SU-DHL-6 (cell line): Measurements from ENCODE around the gene TGFA.

Source experiments
- H2AFZ ChIP-seq: fragments of 200-600 bp; sonication (generic); 2 replicates; pipeline ENCODE4 v1.6.1; 2014; ENCODE audit warnings: low read depth, mild to moderate bottlenecking, moderate library complexity, mixed read lengths, antibody characterized with exemption, low read length; ENCODE audit not compliant: severe bottlenecking
- H3F3A ChIP-seq: fragments of 200-600 bp; shearing (Covaris generic); 2 replicates; pipeline ENCODE4 v1.6.0; 2016; ENCODE audit warnings: antibody characterized with exemption, mild to moderate bottlenecking; ENCODE audit not compliant: insufficient read depth
- H3K27ac ChIP-seq: fragments of 200-600 bp; sonication (generic); 2 replicates; pipeline ENCODE4 v1.5.1; 2016; ENCODE audit warnings: low read depth, mild to moderate bottlenecking, low read length, moderate library complexity, mixed read lengths
- H3K27me3 ChIP-seq: fragments of 200-600 bp; sonication (generic), shearing (Covaris generic); 2 replicates; pipeline ENCODE4 v1.6.0; 2014; ENCODE audit warnings: mild to moderate bottlenecking, low read length
- H3K36me3 ChIP-seq: fragments of 200-600 bp; sonication (generic); 2 replicates; pipeline ENCODE4 v1.6.1; 2014; ENCODE audit warnings: mild to moderate bottlenecking, low read length, mixed read lengths
- H3K4me2 ChIP-seq: fragments of 300-600, 200-600 bp; shearing (Covaris generic), sonication (generic); 2 replicates; pipeline ENCODE4 v1.6.0; 2014; ENCODE audit warnings: low read length, low read depth, mild to moderate bottlenecking; ENCODE audit not compliant: poor library complexity, severe bottlenecking
- H3K4me3 ChIP-seq: fragments of 200-600 bp; sonication (generic); 2 replicates; pipeline ENCODE4 v1.5.1; 2014; ENCODE audit warnings: antibody characterized with exemption, low read length, mild to moderate bottlenecking, mixed read lengths; ENCODE audit not compliant: insufficient read depth, poor library complexity, severe bottlenecking
- H3K79me2 ChIP-seq: fragments of 200-600 bp; sonication (generic); 2 replicates; pipeline ENCODE4 v1.6.1; 2014; ENCODE audit warnings: mild to moderate bottlenecking, low read length, moderate library complexity; ENCODE audit not compliant: insufficient read depth
- H3K9ac ChIP-seq: fragments of 200-600 bp; sonication (generic); 2 replicates; pipeline ENCODE4 v1.7.0; 2014; ENCODE audit warnings: mild to moderate bottlenecking, low read length
- H3K9me2 ChIP-seq: fragments of 200-600 bp; sonication (generic); replicated peaks from 2 replicates; pipeline ENCODE4 v1.6.1; 2014; ENCODE audit warnings: low read length; ENCODE audit not compliant: insufficient read depth
- H3K9me3 ChIP-seq: fragments of 200-600 bp; sonication (generic); 2 replicates; pipeline ENCODE4 v1.6.1; 2014; ENCODE audit warnings: low read length, mixed read lengths; ENCODE audit not compliant: insufficient read depth
- H4K20me1 ChIP-seq: fragments of 200-600 bp; sonication (generic); 2 replicates; pipeline ENCODE4 v1.6.1; 2014; ENCODE audit warnings: low read depth, mild to moderate bottlenecking, antibody characterized with exemption, low read length, moderate library complexity, mixed read lengths
- EZH2phosphoT487 ChIP-seq: fragments of 200-600 bp; sonication (generic), shearing (Covaris generic); conservative IDR thresholded peaks from 2 replicates; pipeline ENCODE4 v1.6.1; 2018; ENCODE audit warnings: mild to moderate bottlenecking, antibody characterized with exemption, low read length, moderate library complexity, mixed read lengths
- TF ChIP-seq, protein P1 (sequence below): fragments of 200-600 bp; sonication (generic); IDR thresholded peaks from one replicate; pipeline ENCODE4 v1.5.1; 2017; ENCODE audit warnings: antibody characterized with exemption, mild to moderate bottlenecking, low read length, moderate library complexity; ENCODE audit not compliant: insufficient read depth, poor library complexity, severe bottlenecking

Gene TGFA

DNA sequence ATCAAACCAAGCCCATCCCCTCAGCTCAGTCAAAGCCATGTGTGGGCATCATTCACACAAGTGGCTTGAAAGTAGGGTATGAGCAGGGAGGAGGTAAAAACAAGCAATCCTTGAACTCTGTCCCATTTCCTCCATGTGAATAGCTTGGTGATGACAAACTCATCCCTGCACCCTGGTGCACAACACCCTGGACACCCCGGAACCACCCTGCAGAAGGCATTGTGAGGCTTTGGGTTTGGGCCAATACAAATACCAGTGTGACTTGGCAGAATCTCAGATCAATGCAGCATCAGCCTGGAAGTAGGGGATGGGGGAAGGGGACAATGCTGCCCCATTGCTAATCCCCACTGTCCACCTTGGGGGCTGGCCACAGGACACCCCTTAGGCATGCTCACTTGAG is 28.6 kb downstream of the TGFA start:
- no peaks in the 10 kb centered on the region for H3K9me3 ChIP-seq
- H3K4me2 ChIP-seq = no peak overlapping the region
- H2AFZ ChIP-seq = no peak overlapping the region
- no peak for TF ChIP-seq EZH2phosphoT487
- TF ChIP-seq, protein P1, sequence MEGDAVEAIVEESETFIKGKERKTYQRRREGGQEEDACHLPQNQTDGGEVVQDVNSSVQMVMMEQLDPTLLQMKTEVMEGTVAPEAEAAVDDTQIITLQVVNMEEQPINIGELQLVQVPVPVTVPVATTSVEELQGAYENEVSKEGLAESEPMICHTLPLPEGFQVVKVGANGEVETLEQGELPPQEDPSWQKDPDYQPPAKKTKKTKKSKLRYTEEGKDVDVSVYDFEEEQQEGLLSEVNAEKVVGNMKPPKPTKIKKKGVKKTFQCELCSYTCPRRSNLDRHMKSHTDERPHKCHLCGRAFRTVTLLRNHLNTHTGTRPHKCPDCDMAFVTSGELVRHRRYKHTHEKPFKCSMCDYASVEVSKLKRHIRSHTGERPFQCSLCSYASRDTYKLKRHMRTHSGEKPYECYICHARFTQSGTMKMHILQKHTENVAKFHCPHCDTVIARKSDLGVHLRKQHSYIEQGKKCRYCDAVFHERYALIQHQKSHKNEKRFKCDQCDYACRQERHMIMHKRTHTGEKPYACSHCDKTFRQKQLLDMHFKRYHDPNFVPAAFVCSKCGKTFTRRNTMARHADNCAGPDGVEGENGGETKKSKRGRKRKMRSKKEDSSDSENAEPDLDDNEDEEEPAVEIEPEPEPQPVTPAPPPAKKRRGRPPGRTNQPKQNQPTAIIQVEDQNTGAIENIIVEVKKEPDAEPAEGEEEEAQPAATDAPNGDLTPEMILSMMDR = no peak
- H3K36me3 ChIP-seq = no peaks in the 10 kb centered on the region
- no peaks in the 10 kb centered on the region for H4K20me1 ChIP-seq
- no peaks in the 10 kb centered on the region for H3K9me2 ChIP-seq
- no peak overlapping the region for H3K4me3 ChIP-seq
- no peak overlapping the region for H3K9ac ChIP-seq
- no peaks in the 10 kb centered on the region for H3K27me3 ChIP-seq
- no peaks in the 10 kb centered on the region for H3K79me2 ChIP-seq
- no peaks in the 10 kb centered on the region for H3F3A ChIP-seq
- no peak overlapping the region for H3K27ac ChIP-seq

DNA sequence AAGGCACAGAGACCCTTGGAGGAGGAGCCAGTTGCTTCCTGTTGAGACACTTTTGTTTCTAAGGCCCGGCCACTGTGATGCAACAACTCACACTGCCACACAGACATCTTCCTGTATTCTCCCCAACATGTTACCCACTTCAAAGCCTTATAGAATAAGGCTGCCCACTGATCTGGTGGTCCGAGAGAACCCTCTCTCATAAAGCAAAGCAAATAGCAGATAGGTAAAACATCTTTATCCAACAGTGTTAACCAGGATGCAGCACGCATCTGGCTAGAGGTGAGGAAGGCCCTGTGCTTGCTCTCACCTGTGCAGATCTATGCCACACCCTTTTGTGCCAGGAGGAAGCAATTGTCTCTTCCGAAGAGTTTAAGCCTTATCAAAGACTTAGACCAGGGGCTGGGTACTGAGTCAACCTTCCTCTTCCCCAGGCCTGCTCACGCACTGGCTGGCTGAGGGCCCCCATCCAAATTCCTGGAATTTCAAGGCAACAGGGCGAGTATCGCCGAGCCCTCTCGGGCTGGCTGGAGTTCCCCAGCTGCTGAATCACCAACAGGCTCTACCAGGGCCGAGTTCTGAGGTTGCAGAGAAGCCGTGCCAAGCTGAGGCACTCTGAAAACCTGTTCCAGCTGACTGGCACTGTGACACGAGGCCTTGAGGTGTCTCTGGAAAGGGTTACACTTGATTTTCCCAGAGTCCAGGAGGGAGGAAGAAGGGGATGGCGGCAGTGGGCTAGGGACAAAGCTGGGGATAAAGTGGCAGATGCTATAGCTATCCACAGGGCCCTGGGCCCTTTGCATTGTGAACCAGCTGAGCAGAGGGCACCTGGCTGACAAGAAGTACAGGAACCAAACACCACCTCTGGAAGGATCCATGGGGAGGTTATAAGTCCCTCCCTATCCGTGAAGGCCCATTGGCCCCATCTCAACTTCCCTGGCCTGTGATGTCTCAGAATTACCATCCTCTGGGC is 29.3 kb downstream of the TGFA start:
- H3K9me3 ChIP-seq = no peaks in the 10 kb centered on the region
- no peaks in the 10 kb centered on the region for H3F3A ChIP-seq
- no peak overlapping the region for H3K27ac ChIP-seq
- no peak overlapping the region for H3K4me2 ChIP-seq
- H4K20me1 ChIP-seq = no peaks in the 10 kb centered on the region
- H3K79me2 ChIP-seq = no peaks in the 10 kb centered on the region
- H3K9ac ChIP-seq = no peak overlapping the region
- no peak overlapping the region for H2AFZ ChIP-seq
- H3K4me3 ChIP-seq = no peak overlapping the region
- H3K27me3 ChIP-seq = no peaks in the 10 kb centered on the region
- no peaks in the 10 kb centered on the region for H3K9me2 ChIP-seq
- no peak for TF ChIP-seq EZH2phosphoT487
- TF ChIP-seq, protein P1 = no peak
- H3K36me3 ChIP-seq = no peaks in the 10 kb centered on the region

DNA sequence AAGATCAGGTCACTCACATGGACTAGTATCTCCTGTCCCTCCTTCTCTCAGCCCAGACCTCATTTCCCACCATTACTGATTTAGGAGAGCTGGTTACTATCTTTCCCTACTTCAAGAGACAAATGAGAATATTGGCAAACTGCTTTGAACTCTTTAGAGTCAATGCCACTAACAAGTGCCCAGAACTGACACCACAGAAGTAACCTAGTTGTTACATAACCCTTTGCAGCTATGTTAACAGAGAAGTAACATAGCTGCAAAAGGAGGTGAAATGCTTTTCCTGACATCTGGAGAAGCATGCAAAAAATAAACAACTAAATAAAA is 30.0 kb downstream of the TGFA start:
- no peak overlapping the region for H3K4me2 ChIP-seq
- H3K9me2 ChIP-seq = no peaks in the 10 kb centered on the region
- no peaks in the 10 kb centered on the region for H3F3A ChIP-seq
- no peaks in the 10 kb centered on the region for H3K79me2 ChIP-seq
- H3K4me3 ChIP-seq = no peak overlapping the region
- H2AFZ ChIP-seq = no peak overlapping the region
- H3K9ac ChIP-seq = no peak overlapping the region
- H3K27me3 ChIP-seq = no peaks in the 10 kb centered on the region
- no peaks in the 10 kb centered on the region for H3K36me3 ChIP-seq
- H4K20me1 ChIP-seq = no peaks in the 10 kb centered on the region
- H3K27ac ChIP-seq = no peak overlapping the region
- no peaks in the 10 kb centered on the region for H3K9me3 ChIP-seq
- no peak for TF ChIP-seq EZH2phosphoT487
- TF ChIP-seq, protein P1 = no peak
